HepG2 (cell line): Measurements from ENCODE around the gene LBX2. TPM values are rescaled to one million over a fixed set of nuclear protein-coding genes. Genes with fewer than 3 reads are reported as not detected.

Experiments used
- DMAP1 ChIP-seq: IDR thresholded peaks from 2 replicates; pipeline ENCODE4 v1.6.1; 2016
- GABPA ChIP-seq, 2 experiments: IDR thresholded peaks; 2 replicates each; pipeline ENCODE4 v1.6.1; 2011 to 2016; ENCODE audit warnings: low read depth in 2 of 2, low read length in 1 of 2, missing biosample characterization in 1 of 2, missing genetic modification characterization in 1 of 2
- KIAA2018 ChIP-seq: sonication (generic); formaldehyde crosslinking; IDR thresholded peaks from 2 replicates; pipeline ENCODE4 v1.5.0; 2020; ENCODE audit warnings: mild to moderate bottlenecking, missing genetic modification reagents, borderline replicate concordance
- NR0B2 ChIP-seq: sonication (generic); formaldehyde crosslinking; IDR thresholded peaks from 2 replicates; pipeline ENCODE4 v1.4.0; 2020; ENCODE audit warnings: mild to moderate bottlenecking, missing genetic modification reagents
- RXRA ChIP-seq: sonication (generic); formaldehyde crosslinking; IDR thresholded peaks from 2 replicates; pipeline ENCODE4 v1.5.1; 2020; ENCODE audit warnings: missing genetic modification reagents
- ZNF510 ChIP-seq: sonication (generic); formaldehyde crosslinking; IDR thresholded peaks from 2 replicates; pipeline ENCODE4 v1.4.0; 2020; ENCODE audit warnings: low read depth, mild to moderate bottlenecking, missing genetic modification reagents
- ZNF761 ChIP-seq: sonication (generic); formaldehyde crosslinking; conservative IDR thresholded peaks from 2 replicates; pipeline ENCODE4 v1.4.0; 2020; ENCODE audit warnings: mild to moderate bottlenecking, missing genetic modification reagents
- polyA plus RNA-seq, 8 experiments: library from polyadenylated mRNA; depleted of rRNA in 3 of 8; stranded (reverse) in 7 of 8; unstranded in 1 of 8; fragments of >200 nt; fragmentation: Illumina TruSeq in 4 of 8; extraction: Trizol in 4 of 8; gene quantifications; 2 replicates each; pipeline versions ENCODE4 v1.2.1 to v1.2.3, GENCODE V29; 2011 to 2016; ENCODE audit warnings: low read depth in 4 of 8, missing spikeins in 1 of 8, mixed read lengths in 1 of 8; ENCODE audit not compliant: insufficient read depth in 1 of 8
- total RNA-seq, 5 experiments: library from RNA; depleted of rRNA; stranded (reverse); fragments of >200 nt; fragmentation: Illumina TruSeq; extraction: Trizol; gene quantifications; 2 replicates each; pipeline ENCODE4 v1.2.3, GENCODE V29; 2016; ENCODE audit warnings: low read depth in 1 of 5
- TF ChIP-seq, protein P1 (sequence below): sonication (generic); formaldehyde crosslinking; IDR thresholded peaks from 2 replicates; pipeline ENCODE4 v1.5.0; 2020; ENCODE audit warnings: mild to moderate bottlenecking, missing genetic modification reagents, borderline replicate concordance
- TF ChIP-seq, protein P2 (sequence below): IDR thresholded peaks from 2 replicates; pipeline ENCODE4 v1.6.1; 2016; ENCODE audit warnings: low read depth, control low read depth
- TF ChIP-seq, protein P3 (sequence below): sonication (generic); formaldehyde crosslinking; IDR thresholded peaks from 2 replicates; pipeline ENCODE4 v1.9.0; 2022; ENCODE audit warnings: missing genetic modification reagents, mild to moderate bottlenecking, borderline replicate concordance

LBX2 gene
- total and polyA plus RNA-seq, 2 of the 13 experiments (the other 11 are each of a cell fraction or from before 2014, with no cell fraction given): 6.4 to 8.1 TPM

DNA sequence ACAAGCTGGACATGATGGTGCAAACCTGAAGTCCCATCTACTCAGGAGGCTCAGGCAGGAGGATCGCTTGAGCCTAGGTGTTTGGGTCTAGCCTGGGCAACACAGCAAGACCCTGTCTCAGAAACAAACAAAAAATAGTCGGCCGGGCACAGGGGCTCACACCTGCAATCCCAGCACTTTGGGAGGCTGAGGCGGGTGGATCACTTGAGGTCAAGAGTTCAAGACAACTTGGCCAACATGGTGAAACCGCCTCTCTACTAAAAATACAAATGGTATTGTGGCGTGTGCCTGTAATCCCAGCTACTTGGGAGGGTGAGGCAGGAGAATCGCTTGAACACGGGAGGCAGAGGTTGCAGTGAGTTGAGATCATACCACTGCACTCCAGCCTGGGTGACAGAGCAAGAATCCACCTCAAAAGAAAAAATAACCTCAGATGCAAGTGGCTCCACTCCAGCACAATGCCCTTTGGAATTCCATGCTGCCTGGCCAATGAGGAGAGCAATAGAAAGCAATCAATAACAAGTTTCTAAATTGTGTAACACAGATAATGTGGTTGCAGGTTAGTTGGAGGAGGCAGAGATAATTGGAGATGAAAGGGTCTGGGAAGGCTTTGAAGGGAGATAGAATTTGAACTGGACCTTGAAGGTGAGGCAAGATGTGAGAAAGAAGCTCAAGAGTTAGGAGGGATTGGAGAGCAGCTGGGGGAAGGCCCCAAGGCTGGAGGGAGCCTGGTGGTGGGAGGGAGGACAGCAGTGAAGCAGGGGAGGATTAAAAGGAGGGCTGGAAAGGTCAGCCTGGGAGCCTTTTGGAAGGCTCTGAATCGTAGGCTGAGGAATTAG lies 10.5 kb downstream of the LBX2 start (continued):
- TF ChIP-seq, protein P1, sequence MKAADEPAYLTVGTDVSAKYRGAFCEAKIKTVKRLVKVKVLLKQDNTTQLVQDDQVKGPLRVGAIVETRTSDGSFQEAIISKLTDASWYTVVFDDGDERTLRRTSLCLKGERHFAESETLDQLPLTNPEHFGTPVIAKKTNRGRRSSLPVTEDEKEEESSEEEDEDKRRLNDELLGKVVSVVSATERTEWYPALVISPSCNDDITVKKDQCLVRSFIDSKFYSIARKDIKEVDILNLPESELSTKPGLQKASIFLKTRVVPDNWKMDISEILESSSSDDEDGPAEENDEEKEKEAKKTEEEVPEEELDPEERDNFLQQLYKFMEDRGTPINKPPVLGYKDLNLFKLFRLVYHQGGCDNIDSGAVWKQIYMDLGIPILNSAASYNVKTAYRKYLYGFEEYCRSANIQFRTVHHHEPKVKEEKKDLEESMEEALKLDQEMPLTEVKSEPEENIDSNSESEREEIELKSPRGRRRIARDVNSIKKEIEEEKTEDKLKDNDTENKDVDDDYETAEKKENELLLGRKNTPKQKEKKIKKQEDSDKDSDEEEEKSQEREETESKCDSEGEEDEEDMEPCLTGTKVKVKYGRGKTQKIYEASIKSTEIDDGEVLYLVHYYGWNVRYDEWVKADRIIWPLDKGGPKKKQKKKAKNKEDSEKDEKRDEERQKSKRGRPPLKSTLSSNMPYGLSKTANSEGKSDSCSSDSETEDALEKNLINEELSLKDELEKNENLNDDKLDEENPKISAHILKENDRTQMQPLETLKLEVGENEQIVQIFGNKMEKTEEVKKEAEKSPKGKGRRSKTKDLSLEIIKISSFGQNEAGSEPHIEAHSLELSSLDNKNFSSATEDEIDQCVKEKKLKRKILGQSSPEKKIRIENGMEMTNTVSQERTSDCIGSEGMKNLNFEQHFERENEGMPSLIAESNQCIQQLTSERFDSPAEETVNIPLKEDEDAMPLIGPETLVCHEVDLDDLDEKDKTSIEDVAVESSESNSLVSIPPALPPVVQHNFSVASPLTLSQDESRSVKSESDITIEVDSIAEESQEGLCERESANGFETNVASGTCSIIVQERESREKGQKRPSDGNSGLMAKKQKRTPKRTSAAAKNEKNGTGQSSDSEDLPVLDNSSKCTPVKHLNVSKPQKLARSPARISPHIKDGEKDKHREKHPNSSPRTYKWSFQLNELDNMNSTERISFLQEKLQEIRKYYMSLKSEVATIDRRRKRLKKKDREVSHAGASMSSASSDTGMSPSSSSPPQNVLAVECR (CRISPR knock-in tag): peak; percentile 45; the same call in 1 of the 2 replicates
- no peak for TF ChIP-seq NR0B2 (CRISPR knock-in tag)
- TF ChIP-seq DMAP1 (CRISPR knock-in tag): peak; percentile 77; the same call in 1 of the 2 replicates
- no peak for TF ChIP-seq ZNF761 (CRISPR knock-in tag)
- TF ChIP-seq, protein P2, sequence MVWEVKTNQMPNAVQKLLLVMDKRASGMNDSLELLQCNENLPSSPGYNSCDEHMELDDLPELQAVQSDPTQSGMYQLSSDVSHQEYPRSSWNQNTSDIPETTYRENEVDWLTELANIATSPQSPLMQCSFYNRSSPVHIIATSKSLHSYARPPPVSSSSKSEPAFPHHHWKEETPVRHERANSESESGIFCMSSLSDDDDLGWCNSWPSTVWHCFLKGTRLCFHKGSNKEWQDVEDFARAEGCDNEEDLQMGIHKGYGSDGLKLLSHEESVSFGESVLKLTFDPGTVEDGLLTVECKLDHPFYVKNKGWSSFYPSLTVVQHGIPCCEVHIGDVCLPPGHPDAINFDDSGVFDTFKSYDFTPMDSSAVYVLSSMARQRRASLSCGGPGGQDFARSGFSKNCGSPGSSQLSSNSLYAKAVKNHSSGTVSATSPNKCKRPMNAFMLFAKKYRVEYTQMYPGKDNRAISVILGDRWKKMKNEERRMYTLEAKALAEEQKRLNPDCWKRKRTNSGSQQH: no peak
- TF ChIP-seq, protein P3, sequence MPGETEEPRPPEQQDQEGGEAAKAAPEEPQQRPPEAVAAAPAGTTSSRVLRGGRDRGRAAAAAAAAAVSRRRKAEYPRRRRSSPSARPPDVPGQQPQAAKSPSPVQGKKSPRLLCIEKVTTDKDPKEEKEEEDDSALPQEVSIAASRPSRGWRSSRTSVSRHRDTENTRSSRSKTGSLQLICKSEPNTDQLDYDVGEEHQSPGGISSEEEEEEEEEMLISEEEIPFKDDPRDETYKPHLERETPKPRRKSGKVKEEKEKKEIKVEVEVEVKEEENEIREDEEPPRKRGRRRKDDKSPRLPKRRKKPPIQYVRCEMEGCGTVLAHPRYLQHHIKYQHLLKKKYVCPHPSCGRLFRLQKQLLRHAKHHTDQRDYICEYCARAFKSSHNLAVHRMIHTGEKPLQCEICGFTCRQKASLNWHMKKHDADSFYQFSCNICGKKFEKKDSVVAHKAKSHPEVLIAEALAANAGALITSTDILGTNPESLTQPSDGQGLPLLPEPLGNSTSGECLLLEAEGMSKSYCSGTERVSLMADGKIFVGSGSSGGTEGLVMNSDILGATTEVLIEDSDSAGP (CRISPR knock-in tag): no peak; the same call in 1 of the 2 replicates
- TF ChIP-seq KIAA2018 (CRISPR knock-in tag): no peak
- TF ChIP-seq ZNF510 (CRISPR knock-in tag): no peak
- TF ChIP-seq RXRA (CRISPR knock-in tag): peak; percentile 82; the same call in 1 of the 2 replicates
- no peak for TF ChIP-seq GABPA (IDR thresholded peaks at IDR 0.05; ENCODE audit: low read depth, low read length)
- peak; percentile 36 for TF ChIP-seq GABPA (CRISPR knock-in tag; IDR thresholded peaks at IDR 0.05; ENCODE audit: low read depth)
